Liver (tissue), 9 donors: Measurements from ENCODE around the gene HASPIN. TPM values are rescaled to one million over a fixed set of nuclear protein-coding genes. Genes with fewer than 3 reads are reported as not detected.

Source experiments
- DNase-seq: peaks from one replicate; pipeline ENCODE4 v3.0.0-alpha.2; 2017; ENCODE audit warnings: low spot score
- H3K27ac ChIP-seq, 2 donors: one replicate each; pipeline ENCODE4 v1.7.0; 2013; ENCODE audit warnings: inconsistent platforms in 2 of 2, low read length in 2 of 2, control low read depth in 1 of 2, low read depth in 1 of 2, mild to moderate bottlenecking in 1 of 2
- H3K27me3 ChIP-seq, 4 donors: one replicate each; pipeline versions ENCODE4 v1.6.1 to v1.7.0; 2013; ENCODE audit warnings: low read length in 3 of 4, inconsistent platforms in 1 of 4, mild to moderate bottlenecking in 1 of 4, moderate library complexity in 1 of 4; ENCODE audit not compliant: control insufficient read depth in 4 of 4, insufficient read depth in 4 of 4
- H3K36me3 ChIP-seq, 4 donors: one replicate each; pipeline versions ENCODE4 v1.6.1 to v1.7.0; 2013; ENCODE audit warnings: low read length in 3 of 4, mild to moderate bottlenecking in 3 of 4, low read depth in 1 of 4, moderate library complexity in 1 of 4; ENCODE audit not compliant: control insufficient read depth in 4 of 4, insufficient read depth in 3 of 4
- H3K4me1 ChIP-seq, 4 donors: one replicate each; pipeline versions ENCODE4 v1.6.1 to v1.7.0; 2013; ENCODE audit warnings: low read length in 3 of 4, mild to moderate bottlenecking in 3 of 4, moderate library complexity in 1 of 4; ENCODE audit not compliant: control insufficient read depth in 4 of 4, insufficient read depth in 4 of 4
- H3K4me3 ChIP-seq, 3 donors: one replicate each; pipeline versions ENCODE4 v1.6.1 to v1.7.0; 2013; ENCODE audit warnings: low read length in 3 of 3, control low read depth in 1 of 3, low read depth in 1 of 3, mild to moderate bottlenecking in 1 of 3
- H3K9ac ChIP-seq, 2 donors: one replicate each; pipeline ENCODE4 v1.7.0; 2013; ENCODE audit warnings: low read length in 2 of 2, mild to moderate bottlenecking in 2 of 2, moderate library complexity in 2 of 2, control low read depth in 1 of 2, low read depth in 1 of 2
- H3K9me3 ChIP-seq, 4 donors: one replicate each; pipeline versions ENCODE4 v1.6.1 to v1.7.0; 2013; ENCODE audit warnings: low read length in 3 of 4; ENCODE audit not compliant: control insufficient read depth in 4 of 4
- EGR1 ChIP-seq, 2 donors: IDR thresholded peaks; 2 replicates each; pipeline ENCODE4 v1.6.1; 2016 to 2018; ENCODE audit warnings: antibody characterized with exemption in 2 of 2, low read depth in 2 of 2
- FOXA1 ChIP-seq: IDR thresholded peaks from 2 replicates; pipeline ENCODE4 v1.6.1; 2016; ENCODE audit warnings: antibody characterized with exemption
- FOXA2 ChIP-seq: IDR thresholded peaks from 2 replicates; pipeline ENCODE4 v1.6.1; 2016; ENCODE audit warnings: antibody characterized with exemption
- GABPA ChIP-seq, 2 donors: IDR thresholded peaks in 1 of 2; conservative IDR thresholded peaks in 1 of 2; 2 replicates each; pipeline ENCODE4 v1.6.1; 2016; ENCODE audit warnings: antibody characterized with exemption in 2 of 2, mild to moderate bottlenecking in 1 of 2, moderate library complexity in 1 of 2
- HNF4A ChIP-seq, 2 donors: conservative IDR thresholded peaks; 2 replicates each; pipeline ENCODE4 v1.6.1; 2016; ENCODE audit warnings: antibody characterized with exemption in 2 of 2, mild to moderate bottlenecking in 2 of 2
- HNF4G ChIP-seq: IDR thresholded peaks from 2 replicates; pipeline ENCODE4 v1.6.1; 2016; ENCODE audit warnings: antibody characterized with exemption
- JUND ChIP-seq, 2 donors: IDR thresholded peaks; 2 replicates each; pipeline ENCODE4 v1.6.1; 2016; ENCODE audit warnings: antibody characterized with exemption in 2 of 2
- NR2F2 ChIP-seq: IDR thresholded peaks from 2 replicates; pipeline ENCODE4 v1.6.1; 2016; ENCODE audit warnings: antibody characterized with exemption
- RAD21 ChIP-seq, 2 donors: IDR thresholded peaks; 2 replicates each; pipeline ENCODE4 v1.6.1; 2016; ENCODE audit warnings: antibody characterized with exemption in 2 of 2, mild to moderate bottlenecking in 2 of 2
- RXRA ChIP-seq, 2 donors: IDR thresholded peaks; 2 replicates each; pipeline ENCODE4 v1.6.1; 2017 to 2018; ENCODE audit warnings: antibody characterized with exemption in 2 of 2, mild to moderate bottlenecking in 1 of 2
- SP1 ChIP-seq: IDR thresholded peaks from 2 replicates; pipeline ENCODE4 v1.6.1; 2018; ENCODE audit warnings: antibody characterized with exemption, mild to moderate bottlenecking
- TAF1 ChIP-seq: conservative IDR thresholded peaks from 2 replicates; pipeline ENCODE4 v1.6.1; 2016; ENCODE audit warnings: antibody characterized with exemption, mild to moderate bottlenecking
- YY1 ChIP-seq: IDR thresholded peaks from 2 replicates; pipeline ENCODE4 v1.6.1; 2016; ENCODE audit warnings: antibody characterized with exemption, mild to moderate bottlenecking
- WGBS: extraction: QIAGEN DNeasy Blood & Tissue Kit; methylation state at CpG from one replicate; pipeline ENCODE4 v1.1.7; 2013; 5-methylcytosine and 5-hydroxymethylcytosine counted together
- polyA plus RNA-seq, 2 donors: library from polyadenylated mRNA; stranded (reverse) in 1 of 2; unstranded in 1 of 2; fragments of 200-250 nt in 1 of 2; fragments of >200 nt in 1 of 2; fragmentation: Nextera tagmentation in 1 of 2; extraction: Ambion mirVana in 1 of 2; gene quantifications; one replicate each; pipeline versions ENCODE4 v1.2.1 to v1.2.3, GENCODE V29; 2013 to 2015
- total RNA-seq, 2 donors: library from RNA; depleted of rRNA; stranded (reverse); fragments of >200 nt; gene quantifications; one replicate each; pipeline ENCODE4 v1.2.3, GENCODE V29; 2014
- TF ChIP-seq, protein P1 (sequence below): IDR thresholded peaks from 2 replicates; pipeline ENCODE4 v1.6.1; 2016; ENCODE audit warnings: antibody characterized with exemption
- TF ChIP-seq, protein P2 (sequence below): fragments of 150-350 bp; IDR thresholded peaks from 2 replicates; pipeline ENCODE4 v1.5.1; 2017; ENCODE audit warnings: improper control_type of control experiment, low read depth, low read length; ENCODE audit not compliant: missing input control
- TF ChIP-seq, protein P3 (sequence below): IDR thresholded peaks from 2 replicates; pipeline ENCODE4 v1.6.1; 2016; ENCODE audit warnings: antibody characterized with exemption
- TF ChIP-seq, protein P4 (sequence below): IDR thresholded peaks from 2 replicates; pipeline ENCODE4 v1.6.1; 2016; ENCODE audit warnings: antibody characterized with exemption, mild to moderate bottlenecking
- donor health status: healthy.
- donor health status: healthy.
- donor health status: healthy.
- donor health status: healthy.
- donor health status: healthy.

The HASPIN gene
- total and polyA plus RNA-seq, 4 donors, result 0.08 to 5.8 (median 0.28) TPM; not detected in 1

DNA sequence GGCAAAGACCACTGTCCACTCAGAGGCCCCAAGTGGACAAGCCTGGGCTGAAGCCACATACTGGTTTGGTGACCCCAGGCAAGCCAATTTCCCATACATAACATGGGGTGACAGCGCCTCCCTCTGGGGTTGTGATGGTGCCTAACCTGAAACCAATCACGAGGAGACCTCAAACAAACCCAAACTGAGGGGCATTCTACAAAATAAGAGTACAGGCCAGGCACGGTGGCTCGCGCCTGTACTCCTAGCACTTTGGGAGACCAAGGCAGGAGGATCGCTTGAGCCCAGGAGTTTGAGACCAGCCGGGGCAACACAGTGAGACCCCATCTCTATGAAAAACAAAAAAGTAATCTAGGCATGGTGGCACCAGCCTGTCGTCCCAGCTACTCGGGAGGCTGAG, 31.4 kb upstream of the HASPIN start:
- Histone ChIP-seq H3K9ac (no peak overlapping the region), H3K27ac (no peak overlapping the region), H3K9me3 (peaks cover 0 to 1% (median 0%) of the 10 kb centered on the region in 4 donors), H3K4me1 (peaks cover 4 to 10% (median 10%) of the 10 kb centered on the region in 4 donors), H3K36me3 (no peaks in the 10 kb centered on the region), H3K27me3 (no peaks in the 10 kb centered on the region), H3K4me3 (no peak overlapping the region)
- TF ChIP-seq HNF4A (conservative IDR thresholded peaks at IDR 0.05), result no peak
- TF ChIP-seq GABPA (IDR thresholded peaks at IDR 0.05 in 1 of 2, conservative IDR thresholded peaks at IDR 0.05 in 1 of 2), result no peak
- no peak for TF ChIP-seq RXRA (IDR thresholded peaks at IDR 0.05)
- TF ChIP-seq NR2F2, result no peak
- TF ChIP-seq SP1, result no peak
- TF ChIP-seq, protein P1, sequence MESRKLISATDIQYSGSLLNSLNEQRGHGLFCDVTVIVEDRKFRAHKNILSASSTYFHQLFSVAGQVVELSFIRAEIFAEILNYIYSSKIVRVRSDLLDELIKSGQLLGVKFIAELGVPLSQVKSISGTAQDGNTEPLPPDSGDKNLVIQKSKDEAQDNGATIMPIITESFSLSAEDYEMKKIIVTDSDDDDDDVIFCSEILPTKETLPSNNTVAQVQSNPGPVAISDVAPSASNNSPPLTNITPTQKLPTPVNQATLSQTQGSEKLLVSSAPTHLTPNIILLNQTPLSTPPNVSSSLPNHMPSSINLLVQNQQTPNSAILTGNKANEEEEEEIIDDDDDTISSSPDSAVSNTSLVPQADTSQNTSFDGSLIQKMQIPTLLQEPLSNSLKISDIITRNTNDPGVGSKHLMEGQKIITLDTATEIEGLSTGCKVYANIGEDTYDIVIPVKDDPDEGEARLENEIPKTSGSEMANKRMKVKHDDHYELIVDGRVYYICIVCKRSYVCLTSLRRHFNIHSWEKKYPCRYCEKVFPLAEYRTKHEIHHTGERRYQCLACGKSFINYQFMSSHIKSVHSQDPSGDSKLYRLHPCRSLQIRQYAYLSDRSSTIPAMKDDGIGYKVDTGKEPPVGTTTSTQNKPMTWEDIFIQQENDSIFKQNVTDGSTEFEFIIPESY, result no peak
- TF ChIP-seq, protein P2, sequence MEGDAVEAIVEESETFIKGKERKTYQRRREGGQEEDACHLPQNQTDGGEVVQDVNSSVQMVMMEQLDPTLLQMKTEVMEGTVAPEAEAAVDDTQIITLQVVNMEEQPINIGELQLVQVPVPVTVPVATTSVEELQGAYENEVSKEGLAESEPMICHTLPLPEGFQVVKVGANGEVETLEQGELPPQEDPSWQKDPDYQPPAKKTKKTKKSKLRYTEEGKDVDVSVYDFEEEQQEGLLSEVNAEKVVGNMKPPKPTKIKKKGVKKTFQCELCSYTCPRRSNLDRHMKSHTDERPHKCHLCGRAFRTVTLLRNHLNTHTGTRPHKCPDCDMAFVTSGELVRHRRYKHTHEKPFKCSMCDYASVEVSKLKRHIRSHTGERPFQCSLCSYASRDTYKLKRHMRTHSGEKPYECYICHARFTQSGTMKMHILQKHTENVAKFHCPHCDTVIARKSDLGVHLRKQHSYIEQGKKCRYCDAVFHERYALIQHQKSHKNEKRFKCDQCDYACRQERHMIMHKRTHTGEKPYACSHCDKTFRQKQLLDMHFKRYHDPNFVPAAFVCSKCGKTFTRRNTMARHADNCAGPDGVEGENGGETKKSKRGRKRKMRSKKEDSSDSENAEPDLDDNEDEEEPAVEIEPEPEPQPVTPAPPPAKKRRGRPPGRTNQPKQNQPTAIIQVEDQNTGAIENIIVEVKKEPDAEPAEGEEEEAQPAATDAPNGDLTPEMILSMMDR, result no peak
- TF ChIP-seq, protein P3, sequence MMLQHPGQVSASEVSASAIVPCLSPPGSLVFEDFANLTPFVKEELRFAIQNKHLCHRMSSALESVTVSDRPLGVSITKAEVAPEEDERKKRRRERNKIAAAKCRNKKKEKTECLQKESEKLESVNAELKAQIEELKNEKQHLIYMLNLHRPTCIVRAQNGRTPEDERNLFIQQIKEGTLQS, result no peak
- TF ChIP-seq TAF1, result no peak
- no peak for TF ChIP-seq HNF4G
- TF ChIP-seq JUND (IDR thresholded peaks at IDR 0.05), result no peak
- no peak for DNase-seq
- 85% methylated on average over 9 of the region's 9 CpGs for WGBS

DNA sequence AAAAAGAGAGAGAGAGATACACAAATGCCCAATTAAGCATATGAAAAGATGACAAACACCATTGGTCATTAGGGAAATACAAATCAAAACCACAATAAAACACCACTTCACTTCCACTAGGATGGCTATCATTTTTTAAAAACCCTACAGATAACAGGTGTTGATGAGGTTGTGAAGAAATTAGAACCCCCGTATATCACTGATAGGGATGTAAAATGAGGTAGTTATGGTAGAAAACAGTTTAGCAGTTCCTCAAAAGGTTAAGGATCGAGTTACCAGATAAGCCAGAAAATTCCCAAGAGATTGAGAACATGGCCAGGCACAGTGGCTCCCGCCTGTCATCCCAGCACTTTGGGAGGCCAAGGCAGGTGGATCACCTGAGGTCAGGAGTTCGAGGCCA, 30.6 kb upstream of the HASPIN start:
- Histone ChIP-seq H3K9ac (no peak overlapping the region), H3K27ac (no peak overlapping the region), H3K27me3 (no peaks in the 10 kb centered on the region), H3K36me3 (no peaks in the 10 kb centered on the region), H3K4me1 (peaks cover 4 to 10% (median 10%) of the 10 kb centered on the region in 4 donors), H3K9me3 (peaks cover 0 to 8% (median 5%) of the 10 kb centered on the region in 4 donors), H3K4me3 (no peak overlapping the region)
- TF ChIP-seq, protein P4, sequence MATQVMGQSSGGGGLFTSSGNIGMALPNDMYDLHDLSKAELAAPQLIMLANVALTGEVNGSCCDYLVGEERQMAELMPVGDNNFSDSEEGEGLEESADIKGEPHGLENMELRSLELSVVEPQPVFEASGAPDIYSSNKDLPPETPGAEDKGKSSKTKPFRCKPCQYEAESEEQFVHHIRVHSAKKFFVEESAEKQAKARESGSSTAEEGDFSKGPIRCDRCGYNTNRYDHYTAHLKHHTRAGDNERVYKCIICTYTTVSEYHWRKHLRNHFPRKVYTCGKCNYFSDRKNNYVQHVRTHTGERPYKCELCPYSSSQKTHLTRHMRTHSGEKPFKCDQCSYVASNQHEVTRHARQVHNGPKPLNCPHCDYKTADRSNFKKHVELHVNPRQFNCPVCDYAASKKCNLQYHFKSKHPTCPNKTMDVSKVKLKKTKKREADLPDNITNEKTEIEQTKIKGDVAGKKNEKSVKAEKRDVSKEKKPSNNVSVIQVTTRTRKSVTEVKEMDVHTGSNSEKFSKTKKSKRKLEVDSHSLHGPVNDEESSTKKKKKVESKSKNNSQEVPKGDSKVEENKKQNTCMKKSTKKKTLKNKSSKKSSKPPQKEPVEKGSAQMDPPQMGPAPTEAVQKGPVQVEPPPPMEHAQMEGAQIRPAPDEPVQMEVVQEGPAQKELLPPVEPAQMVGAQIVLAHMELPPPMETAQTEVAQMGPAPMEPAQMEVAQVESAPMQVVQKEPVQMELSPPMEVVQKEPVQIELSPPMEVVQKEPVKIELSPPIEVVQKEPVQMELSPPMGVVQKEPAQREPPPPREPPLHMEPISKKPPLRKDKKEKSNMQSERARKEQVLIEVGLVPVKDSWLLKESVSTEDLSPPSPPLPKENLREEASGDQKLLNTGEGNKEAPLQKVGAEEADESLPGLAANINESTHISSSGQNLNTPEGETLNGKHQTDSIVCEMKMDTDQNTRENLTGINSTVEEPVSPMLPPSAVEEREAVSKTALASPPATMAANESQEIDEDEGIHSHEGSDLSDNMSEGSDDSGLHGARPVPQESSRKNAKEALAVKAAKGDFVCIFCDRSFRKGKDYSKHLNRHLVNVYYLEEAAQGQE, result no peak
- TF ChIP-seq JUND (IDR thresholded peaks at IDR 0.05) (no peak), RXRA (IDR thresholded peaks at IDR 0.05) (no peak), FOXA1 (no peak), EGR1 (IDR thresholded peaks at IDR 0.05; ENCODE audit: low read depth in 2 of 2) (no peak), YY1 (no peak), HNF4G (no peak), RAD21 (IDR thresholded peaks at IDR 0.05) (no peak), NR2F2 (no peak), TAF1 (no peak), GABPA (IDR thresholded peaks at IDR 0.05 in 1 of 2, conservative IDR thresholded peaks at IDR 0.05 in 1 of 2) (no peak), HNF4A (conservative IDR thresholded peaks at IDR 0.05) (no peak), FOXA2 (no peak), SP1 (no peak)
- TF ChIP-seq, protein P3, result no peak
- TF ChIP-seq, protein P1, result no peak
- TF ChIP-seq, protein P2, result no peak
- no peak for DNase-seq
- 64% methylated on average over 4 of the region's 4 CpGs for WGBS
